GM19324 (cell line): ENCODE data around the gene ARHGAP10.
A peak's percentile ranks its signal among the peaks of the same experiment; 100 is the strongest.

Experiments
- ATAC-seq: cut with Tn5 transposase; IDR thresholded peaks from one replicate; pipeline ENCODE4 v1.9.1; 2021; ENCODE audit warnings: mild to moderate bottlenecking, moderate library complexity; ENCODE audit not compliant: unreplicated experiment, low FRiP score

ARHGAP10 gene

DNA sequence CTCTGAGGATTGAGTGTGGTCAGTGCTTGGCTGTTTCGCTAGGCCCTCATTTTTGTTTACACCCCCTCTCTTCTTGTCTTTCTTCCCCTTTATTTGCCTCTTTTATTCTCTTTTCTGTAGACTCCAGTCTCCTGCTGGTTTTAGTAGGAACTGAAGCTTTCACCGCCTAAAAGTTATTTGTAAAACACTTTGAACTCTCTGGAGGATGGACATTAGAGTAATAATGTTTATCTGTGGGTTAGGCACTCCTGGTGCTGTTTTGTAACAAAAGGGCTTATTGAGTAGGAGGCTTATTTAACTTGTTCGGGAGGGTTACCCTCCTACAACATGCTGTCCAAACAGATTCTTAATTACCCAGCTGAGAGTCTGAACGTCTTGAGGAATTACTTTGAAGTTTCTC, 1.6 kb upstream of the ARHGAP10 start:
- no peak for ATAC-seq

DNA sequence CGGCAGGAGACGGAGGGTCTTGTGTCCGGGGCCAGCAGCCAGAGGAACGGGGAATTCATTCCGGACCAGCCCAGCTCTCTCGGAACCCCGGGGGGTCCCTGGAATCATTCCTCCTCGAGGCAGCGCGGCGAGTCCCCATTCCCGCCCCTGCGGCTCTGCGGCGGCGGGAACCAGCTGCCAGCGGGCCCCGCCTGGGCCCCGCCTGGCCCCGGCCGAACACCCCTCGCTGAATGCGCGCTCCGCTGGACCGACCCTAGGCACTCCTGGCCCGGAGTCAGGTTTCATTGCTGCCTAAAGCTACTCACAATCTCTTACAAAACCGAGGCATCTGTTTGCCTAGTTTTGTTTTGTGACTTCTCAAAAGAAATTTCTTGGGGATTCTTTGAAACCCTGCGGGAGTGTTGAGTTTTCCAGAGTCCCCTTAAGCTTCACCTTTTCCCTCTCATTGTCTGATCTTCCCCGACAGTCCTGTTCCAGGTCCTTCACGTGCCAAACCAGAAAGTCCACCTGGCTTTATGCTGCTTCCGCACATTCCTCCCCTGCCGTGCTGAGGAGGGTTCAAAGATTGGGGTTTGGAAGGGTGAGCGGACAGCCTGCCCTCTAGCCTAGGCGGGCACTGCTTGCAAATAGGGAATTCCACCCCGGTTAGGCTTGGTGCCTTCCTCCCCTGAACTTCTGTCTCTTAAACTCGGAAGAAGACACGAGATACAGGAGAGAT, 789 bp downstream of the ARHGAP10 start:
- peak; percentile 31 for ATAC-seq

DNA sequence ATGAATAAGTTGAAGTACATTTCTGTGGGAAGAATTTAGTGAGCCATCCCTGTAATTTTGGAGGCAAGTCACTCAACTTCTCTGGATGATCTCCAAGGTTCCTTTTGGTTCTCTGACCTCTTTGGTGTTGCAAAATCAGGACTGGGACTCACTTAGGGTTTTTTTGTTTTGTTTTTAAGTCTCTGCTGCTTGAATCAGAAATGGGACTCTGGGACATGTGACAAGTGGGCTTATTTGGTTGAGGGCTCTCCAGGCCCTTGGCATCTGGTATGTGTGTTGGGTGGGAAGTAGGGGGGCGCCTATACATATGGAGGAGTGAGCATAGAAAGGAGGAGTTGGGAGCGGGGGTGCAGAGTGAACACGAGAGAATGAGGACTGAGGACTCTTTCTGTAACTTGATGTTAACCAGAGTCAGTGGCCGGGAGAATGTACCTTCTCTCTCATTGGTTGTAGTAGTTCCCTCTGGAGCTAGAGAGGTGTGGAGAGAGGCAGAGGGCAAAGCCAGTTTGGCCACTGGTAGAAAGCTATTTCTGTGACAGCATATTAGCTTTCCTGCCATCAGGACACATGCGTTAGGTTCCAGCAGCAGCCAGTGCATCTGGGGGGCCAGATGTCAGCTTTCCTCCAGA, 1.9 kb downstream of the ARHGAP10 start:
- no peak for ATAC-seq

DNA sequence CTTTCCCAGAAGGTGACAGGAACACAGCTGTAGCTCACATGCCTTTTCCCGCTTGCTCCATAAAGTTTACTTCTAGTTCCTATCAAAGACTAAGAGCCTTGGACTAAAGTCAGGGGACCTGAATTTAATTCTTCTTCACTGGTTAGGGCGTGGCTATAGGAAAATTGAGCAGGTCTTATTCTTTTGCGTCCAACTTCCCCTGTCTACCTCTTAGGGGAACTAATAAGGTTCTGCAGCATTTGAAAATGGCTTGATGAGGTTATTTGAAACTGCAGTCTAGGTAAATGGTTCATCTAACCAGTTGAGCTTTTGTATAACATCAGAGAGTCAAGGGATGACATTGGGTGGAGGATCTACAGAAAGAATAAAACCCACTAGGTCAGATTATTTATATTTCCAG, 2.6 kb downstream of the ARHGAP10 start:
- no peak for ATAC-seq

DNA sequence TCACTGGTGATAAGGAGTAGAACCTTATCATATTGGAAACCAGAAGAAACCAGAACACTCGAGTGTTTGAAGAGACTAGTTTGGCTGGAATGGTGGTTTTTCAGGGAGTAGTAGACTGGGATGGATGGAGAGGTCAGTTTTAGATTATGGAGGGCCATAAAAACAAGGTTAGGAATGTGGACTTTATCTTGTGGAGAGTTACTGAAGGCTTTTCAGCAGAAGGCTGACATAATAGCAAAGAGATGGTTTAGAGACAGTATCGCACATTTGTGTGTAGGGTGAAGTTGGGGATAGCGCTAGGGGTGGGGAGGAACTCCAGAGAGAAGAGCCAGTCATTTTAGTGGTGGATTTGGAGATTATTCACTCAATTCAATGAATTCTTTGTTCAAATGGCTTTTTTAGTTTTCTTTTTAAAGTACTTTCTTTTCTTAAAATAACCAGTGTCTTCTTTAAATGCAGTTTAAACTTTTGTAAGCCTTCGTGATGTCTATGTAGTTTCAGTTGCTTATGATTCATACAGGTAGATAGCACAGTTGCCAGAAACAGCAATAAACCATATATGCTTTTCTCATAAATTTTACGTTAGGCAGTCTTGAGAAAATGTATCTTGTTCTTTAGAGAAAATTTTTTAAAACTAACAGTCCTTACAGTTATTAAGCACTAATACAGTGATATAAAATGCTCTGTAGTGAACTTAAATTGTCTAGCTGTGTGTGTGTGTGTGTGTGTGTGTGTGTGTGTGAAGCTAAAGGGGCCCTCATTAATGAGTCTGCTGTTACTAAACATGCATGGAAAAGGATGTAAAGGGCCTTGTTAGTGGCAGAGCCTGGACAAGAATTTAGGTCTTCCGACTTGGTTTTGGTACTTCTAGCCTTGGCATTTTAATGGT, 3.8 kb downstream of the ARHGAP10 start:
- ATAC-seq = no peak

DNA sequence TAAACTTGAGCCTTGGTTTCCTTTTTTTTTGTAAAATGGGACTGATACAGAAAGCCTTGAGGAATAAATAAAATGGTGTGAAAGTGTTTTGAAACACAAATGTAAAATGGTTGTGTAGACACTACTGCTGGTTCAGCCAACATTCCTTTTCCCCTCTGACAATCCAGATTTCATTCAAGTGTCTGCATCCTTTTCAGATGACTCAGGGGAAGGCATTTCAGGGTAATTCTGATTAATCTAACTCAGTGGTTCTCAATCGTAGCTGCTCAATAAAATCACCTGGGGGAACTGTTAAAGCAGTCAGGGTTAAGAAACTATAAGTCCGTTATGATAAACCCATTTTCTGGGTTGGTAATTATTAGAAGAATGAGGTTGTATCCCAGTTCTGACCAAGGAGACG, 4.6 kb downstream of the ARHGAP10 start:
- ATAC-seq = no peak

DNA sequence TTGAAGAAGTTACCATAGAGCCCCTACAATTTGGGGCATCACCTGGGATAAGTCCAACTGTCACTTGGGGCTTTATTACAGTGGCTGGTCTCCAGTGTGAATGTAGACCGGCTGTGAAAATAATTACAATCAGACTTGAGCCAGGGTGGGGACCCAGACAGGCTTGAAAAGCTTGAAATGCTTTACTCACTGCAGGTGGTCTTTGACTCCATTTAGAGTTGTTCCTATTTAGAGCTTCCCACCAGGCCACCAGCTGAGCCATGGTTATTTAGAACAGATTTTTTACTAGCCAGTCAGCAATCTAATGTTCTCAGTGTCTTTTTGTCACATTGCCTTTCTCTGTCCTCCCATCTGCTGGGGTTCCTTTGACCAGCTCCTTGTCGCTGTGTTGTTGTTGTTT, 5.7 kb downstream of the ARHGAP10 start:
- no peak for ATAC-seq

DNA sequence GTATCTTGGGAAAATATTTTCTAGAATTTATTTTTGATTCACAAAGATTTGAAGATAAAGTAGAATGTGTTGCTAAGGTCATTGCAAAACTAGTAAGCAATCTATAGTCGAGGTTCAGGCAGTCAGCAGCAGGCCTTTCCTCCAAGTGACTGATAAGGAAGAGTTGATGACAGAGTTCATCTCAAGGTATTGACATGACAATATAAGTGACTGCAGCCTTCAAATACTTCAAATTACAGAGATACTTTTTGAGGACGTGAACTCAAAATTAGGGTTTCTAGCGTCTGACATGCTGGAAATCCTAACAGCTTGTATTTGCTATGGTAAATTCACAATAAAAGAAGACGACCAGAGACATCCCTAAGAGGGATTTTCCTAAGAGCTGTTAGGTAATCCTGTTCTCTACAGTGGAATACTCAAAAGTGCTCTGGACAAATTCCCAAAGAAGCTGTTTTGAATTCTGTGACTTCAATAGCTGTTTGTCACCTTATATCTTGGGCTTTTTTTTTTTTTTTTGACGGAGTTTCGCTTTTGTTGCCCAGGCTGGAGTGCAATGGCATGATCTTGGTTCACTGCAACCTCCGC, 7.4 kb downstream of the ARHGAP10 start:
- no peak for ATAC-seq

DNA sequence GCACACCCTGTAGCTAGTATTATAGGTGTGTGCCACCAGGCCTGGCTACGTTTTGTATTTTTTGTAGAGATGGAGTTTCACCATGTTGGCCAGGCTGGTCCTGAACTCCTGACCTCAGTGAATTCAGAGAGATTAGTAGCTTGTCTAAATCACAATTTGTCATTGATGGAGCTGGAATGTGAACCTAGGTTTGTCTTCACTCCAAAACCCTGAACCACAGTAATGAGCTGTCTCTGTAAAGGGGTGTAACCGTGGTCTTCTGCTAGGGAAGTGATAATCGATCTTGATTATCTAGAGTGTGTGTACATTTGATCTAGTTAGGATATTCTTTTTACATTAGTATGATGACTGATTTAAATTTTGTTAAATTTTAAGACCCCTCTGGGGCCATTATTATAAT, 8.3 kb downstream of the ARHGAP10 start:
- no peak for ATAC-seq

DNA sequence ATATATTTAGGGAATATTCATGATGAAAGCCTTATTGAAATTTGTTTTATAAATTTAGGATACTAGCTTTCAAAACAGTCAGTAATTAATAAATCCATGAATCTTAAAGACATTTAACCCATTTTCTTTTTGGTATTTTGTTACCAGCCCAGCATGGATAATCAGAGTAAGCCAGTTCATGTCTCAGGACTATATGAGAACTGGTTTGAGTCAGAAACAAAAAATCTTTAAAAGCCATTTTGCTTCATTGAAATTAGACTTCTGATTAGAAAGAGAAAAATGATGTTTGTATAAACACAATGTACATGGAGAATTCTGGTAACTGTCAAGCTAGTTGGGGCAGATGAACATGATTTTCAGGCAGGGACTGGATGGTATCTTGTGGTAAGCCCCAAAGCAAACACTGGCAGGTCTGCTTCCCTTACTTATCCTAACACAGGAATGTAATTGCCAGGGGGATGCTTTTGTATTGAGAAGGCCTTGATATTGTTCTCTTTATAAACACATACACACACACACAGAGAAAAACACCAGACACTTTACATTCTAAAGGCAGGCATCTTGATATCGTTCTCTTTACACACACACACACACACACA, 9.4 kb downstream of the ARHGAP10 start:
- ATAC-seq = no peak

DNA sequence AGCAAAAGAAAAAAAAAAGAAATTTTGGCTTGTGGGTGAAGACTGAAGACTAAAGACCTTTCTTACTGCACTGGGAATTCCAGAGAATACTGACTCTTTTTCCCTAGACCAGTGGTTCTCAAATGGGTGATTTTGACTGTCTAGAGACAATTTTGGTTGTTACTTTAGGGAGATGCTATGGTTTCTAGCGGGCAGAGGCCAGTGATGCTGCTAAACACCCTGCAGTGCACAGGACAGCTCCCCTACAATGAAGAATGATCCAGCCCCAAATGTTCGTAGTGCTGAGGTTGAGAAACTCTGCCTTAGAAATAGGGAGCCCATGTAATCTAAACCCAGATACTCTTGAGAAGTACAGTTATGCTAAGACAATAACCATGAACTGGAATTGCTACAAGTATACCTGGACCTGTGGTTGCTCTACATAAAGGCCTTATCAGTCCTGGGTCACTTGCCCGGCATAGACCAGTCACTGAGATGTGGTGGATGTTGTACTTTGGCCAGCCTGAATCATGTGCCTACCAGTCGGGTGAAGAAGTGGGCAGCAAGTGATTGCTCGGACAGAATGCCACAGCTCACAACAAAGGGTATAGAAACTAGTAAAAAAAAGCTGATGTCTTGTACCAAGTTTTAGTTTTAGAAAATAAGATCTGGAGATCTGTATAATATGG, 16.0 kb downstream of the ARHGAP10 start:
- ATAC-seq = no peak

DNA sequence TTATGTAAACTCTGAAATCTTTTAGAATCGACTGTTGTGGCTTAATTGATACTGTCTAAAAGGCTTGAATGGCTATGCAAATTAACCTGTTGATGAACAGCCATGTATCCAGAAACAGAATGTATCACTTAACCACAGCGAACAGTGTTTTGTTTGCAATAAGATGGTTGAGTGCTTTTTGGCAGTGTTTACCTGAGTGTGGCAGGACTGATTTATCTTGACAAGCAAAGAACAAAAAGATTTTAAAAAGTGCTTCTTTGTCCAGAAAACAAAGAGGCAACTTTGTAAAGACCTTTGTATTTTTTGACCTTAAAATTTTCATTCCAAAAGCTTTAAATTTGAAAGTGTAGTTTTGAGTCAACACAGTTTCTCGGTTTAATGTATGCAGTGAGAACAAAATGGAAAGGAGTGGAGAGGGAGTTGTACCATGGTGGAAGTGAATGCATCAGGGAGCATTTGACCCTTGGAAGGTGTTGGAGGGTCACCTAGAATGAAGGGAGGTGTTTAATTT, 18.0 kb downstream of the ARHGAP10 start:
- peak; percentile 94 for ATAC-seq

DNA sequence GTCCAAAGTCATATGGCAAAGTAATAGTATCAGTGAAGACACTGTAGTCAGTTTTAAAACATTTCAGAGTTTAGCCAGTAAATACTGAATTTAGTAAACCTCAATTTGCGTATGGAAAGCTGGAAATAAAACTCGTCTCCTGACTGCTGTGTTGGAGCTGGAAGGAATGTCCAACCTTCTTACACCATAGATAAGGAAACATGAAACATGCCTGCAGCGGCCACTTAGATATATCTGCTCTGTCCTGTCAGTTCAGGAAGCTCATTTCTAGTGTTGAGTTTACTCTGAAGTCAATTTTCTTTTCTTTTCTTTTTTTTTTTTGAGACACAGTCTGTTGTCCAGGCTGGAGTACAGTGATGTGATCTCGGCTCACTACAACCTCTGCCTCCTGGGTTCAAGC, 21.2 kb downstream of the ARHGAP10 start:
- ATAC-seq = no peak

DNA sequence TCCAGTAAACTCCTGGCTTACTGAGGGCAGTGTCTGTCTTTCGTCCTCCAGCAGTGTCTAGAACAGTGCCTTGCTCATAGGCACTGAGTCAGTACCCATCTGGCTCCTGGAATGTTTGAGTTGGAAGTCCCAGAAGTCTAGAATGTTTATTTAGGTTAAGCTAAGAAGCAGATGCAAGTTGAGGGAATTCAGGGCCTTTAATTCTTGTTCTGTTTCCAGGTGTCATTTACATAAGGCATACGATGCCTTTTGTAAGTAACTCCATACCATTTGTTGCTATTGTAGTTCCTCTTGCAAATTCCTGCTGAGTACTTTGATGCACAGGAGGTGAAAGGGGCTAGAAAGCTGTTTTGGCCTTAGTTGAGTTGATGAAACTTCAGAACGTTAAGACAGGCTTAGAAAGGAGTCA, 22.2 kb downstream of the ARHGAP10 start:
- ATAC-seq = no peak

DNA sequence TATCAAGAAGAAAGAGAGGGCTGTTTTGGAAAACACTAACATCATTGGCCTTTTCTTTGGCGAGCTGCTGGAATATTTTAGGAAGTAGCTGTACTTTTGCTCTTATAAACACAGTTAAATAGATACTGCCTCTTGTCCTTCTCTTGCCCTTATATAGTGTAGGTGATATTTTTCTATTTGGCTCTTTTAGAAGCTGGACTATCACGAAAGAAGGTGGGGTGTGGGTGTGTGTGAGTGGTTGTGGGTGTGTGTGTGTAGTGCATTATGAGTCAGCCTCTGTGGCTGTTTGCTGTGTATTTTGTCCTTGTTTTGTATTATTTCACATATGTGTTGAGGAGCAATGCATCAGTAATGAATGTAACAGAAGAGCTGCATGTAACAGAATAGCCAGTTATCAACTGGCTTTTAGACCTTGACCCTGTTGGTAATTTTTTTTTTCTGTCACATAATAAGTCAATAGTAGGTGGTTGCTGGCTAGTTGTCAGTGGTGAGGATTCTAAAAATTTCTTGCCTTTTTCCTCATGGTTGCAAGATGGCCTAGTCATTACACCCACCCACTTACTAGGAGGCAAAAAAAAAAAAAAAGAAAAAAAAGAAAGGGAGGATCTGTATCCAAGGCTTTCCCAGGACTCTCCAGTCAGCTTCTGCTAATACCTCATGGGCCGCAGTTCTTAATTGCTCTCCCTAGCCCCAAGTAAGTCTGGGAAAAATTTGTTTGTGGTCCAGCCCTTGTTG, 23.8 kb downstream of the ARHGAP10 start:
- ATAC-seq = no peak

DNA sequence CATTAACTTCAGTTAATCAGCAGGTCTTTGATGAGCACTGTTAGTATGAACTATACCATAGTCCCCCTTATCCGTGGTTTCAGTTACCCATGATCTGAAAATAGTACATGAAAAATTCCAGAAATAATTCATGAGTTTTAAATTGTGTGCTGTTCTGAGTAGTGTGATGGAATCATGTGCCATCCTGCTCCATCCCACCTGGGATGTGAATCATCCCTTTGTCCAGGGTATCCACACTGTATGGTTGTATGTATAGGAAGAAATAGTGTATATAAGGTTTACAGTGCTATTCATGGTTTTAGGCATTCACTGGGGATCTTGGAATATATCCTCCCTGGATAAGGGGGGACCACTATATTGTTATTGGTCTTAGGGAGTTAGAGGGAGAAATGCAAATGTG, 24.5 kb downstream of the ARHGAP10 start:
- no peak for ATAC-seq

DNA sequence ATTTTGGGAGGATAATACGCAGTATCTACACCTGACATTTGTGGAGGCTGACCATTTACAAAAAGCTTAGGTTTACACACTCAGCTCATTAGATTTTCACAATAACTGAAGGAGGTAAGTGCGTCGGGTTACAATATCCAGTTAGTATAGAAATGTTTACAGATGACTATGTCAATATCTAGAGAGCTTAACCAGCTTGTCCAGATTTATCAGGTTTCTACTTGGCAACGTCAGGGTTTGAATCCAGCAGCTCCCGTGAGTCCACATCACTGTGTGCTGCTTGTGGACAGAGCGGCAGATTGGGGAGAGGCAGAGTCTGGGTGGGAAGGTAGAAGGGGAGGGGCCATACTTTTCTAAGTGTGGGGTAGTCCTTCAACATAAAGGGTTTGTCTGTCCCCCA, 28.3 kb downstream of the ARHGAP10 start:
- no peak for ATAC-seq

DNA sequence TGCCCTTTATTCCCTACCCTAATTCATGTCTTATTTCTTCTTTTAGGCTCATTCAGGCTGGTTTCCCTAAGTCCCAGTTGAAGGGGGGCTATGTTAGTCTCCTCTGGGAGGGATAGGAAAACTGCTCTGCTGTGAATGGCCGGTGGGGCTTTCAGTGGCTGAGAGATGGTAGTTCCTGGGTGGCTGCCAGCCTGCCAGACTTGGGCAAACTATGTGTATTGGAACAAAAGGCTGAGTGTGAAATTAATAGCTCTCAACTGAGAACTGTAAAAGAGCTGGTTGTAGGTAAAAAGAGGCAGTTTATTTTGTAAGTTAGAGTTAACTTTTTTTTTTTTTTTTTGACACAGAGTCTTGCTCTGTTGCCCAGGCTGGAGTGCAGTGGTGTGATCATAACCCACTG, 28.8 kb downstream of the ARHGAP10 start:
- ATAC-seq = no peak

DNA sequence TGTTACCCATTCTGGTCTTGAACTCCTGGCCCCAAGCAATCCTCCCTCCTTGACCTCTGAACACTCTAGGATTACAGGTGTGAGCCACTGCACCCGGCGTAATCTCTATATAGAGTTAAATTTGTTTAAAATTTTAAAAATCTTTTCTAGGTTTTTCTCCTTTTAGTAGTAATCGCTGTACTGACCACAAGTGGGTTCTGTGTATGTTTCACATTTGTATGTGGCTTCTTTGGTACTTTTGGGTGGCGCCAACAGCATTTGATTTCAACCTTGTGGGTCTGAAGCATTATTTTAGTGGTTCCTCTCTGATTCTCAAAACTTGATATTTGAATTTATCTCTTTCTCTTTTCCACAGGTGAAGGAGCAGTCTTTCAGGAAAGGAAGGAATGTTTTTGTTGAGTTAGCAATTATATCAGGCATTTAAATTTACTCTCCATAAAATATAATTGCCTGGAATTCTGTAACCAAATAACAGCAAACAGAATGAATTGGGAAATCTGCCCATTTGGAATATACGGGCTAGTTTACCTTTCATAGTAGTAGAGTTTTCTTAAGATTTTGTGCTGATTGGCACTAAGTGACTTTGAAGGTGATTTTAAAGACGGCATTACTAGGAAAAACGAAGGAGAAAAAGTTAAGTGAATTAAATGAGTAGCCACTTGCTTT, 29.5 kb downstream of the ARHGAP10 start:
- no peak for ATAC-seq
